Caco-2 (cell line): ENCODE results near the gene ZNF862. TPM values are rescaled to one million over a fixed set of nuclear protein-coding genes. Genes with fewer than 3 reads are reported as not detected.

Experiments used
- BruUV-seq: library from RNA; stranded (reverse); fragments of 400-500 nt; replicated peaks from 2 replicates; lab custom pipeline; 2021; lab: Mats Ljungman, UMichigan
- CTCF ChIA-PET: fragments of 300-600 bp; sonication (Branson Sonifier 250); formaldehyde crosslinking; loops from one replicate; lab custom pipeline; 2022; ENCODE audit warnings: antibody characterized with exemption; lab: Charles Lee
- POLR2A ChIA-PET: fragments of 300-600 bp; sonication (Branson Sonifier 250); formaldehyde crosslinking; loops from one replicate; lab custom pipeline; 2022; ENCODE audit warnings: antibody characterized with exemption; lab: Charles Lee
- DNase-seq, 2 experiments: peaks; one replicate each; pipeline versions ENCODE4 v3.0.0 to v3.0.0-alpha.2; 2020 to 2022
- H3K27me3 ChIP-seq: replicated peaks from 2 replicates; pipeline ENCODE4 v1.6.0; 2011; ENCODE audit warnings: low read length; ENCODE audit not compliant: control insufficient read depth, insufficient read depth
- H3K36me3 ChIP-seq: 2 replicates; pipeline ENCODE4 v1.5.1; 2011; ENCODE audit warnings: low read length; ENCODE audit not compliant: control insufficient read depth, insufficient read depth
- H3K4me1 ChIP-seq: fragments of 250-450 bp; sonication (Bioruptor Pico); 2 replicates; pipeline ENCODE4 v1.5.1; 2020; ENCODE audit warnings: mild to moderate bottlenecking
- H3K4me3 ChIP-seq: 2 replicates; pipeline ENCODE4 v1.5.1; 2011; ENCODE audit warnings: low read depth, mild to moderate bottlenecking, control low read depth, low read length
- H3K9me3 ChIP-seq: fragments of 250-450 bp; sonication (Bioruptor Pico); 2 replicates; pipeline ENCODE4 v1.5.1; 2020; ENCODE audit warnings: mild to moderate bottlenecking, moderate library complexity
- H3K27ac Mint-ChIP-seq: one replicate; pipeline ENCODE4 v1.8.0; 2022; ENCODE audit warnings: mixed read lengths; ENCODE audit not compliant: unreplicated experiment
- H3K27me3 Mint-ChIP-seq: one replicate; pipeline ENCODE4 v1.8.0; 2022; ENCODE audit warnings: mixed read lengths; ENCODE audit not compliant: insufficient read depth, unreplicated experiment
- H3K36me3 Mint-ChIP-seq: one replicate; pipeline ENCODE4 v1.8.0; 2022; ENCODE audit warnings: mild to moderate bottlenecking, mixed read lengths; ENCODE audit not compliant: insufficient read depth, unreplicated experiment
- H3K4me1 Mint-ChIP-seq: one replicate; pipeline ENCODE4 v1.8.0; 2022; ENCODE audit warnings: low read depth, mixed read lengths; ENCODE audit not compliant: unreplicated experiment
- H3K4me3 Mint-ChIP-seq: one replicate; pipeline ENCODE4 v1.8.0; 2022; ENCODE audit warnings: mild to moderate bottlenecking, moderate library complexity, mixed read lengths; ENCODE audit not compliant: unreplicated experiment
- H3K9me3 Mint-ChIP-seq: one replicate; pipeline ENCODE4 v1.8.0; 2022; ENCODE audit warnings: mixed read lengths; ENCODE audit not compliant: unreplicated experiment
- CTCF ChIP-seq, 2 experiments: fragments of 200-600 bp in 1 of 2; IDR thresholded peaks; 1 replicate in 1 of 2; 2 replicates in 1 of 2; pipeline versions ENCODE4 v1.5.1 to v1.8.0; 2011 to 2022; ENCODE audit warnings: antibody characterized with exemption in 1 of 2, control low read depth in 1 of 2, inconsistent platforms in 1 of 2, low read depth in 1 of 2, low read length in 1 of 2, mild to moderate bottlenecking in 1 of 2, moderate library complexity in 1 of 2; ENCODE audit not compliant: insufficient read depth in 1 of 2, severe bottlenecking in 1 of 2, unreplicated experiment in 1 of 2
- intact Hi-C: fragments of 100-400 bp; cut with micrococcal nuclease; formaldehyde crosslinking; loops from one replicate; pipeline ENCODE4 v1.10.0; 2022; ENCODE audit not compliant: unreplicated experiment
- total RNA-seq: library from RNA; stranded (reverse); gene quantifications from 2 replicates; pipeline ENCODE4 v1.2.3, GENCODE V29; 2022

Gene ZNF862
- total RNA-seq, 1 experiment from 2014 or later = 3.5 TPM

- no peaks in the 10 kb centered on the region for H3K36me3 ChIP-seq
- no peak for DNase-seq
- H3K9me3 ChIP-seq = no peaks in the 10 kb centered on the region
- no TSS peak for BruUV-seq
- H3K27me3 ChIP-seq = no peaks in the 10 kb centered on the region
- peaks cover 8% of the 10 kb centered on the region for H3K27me3 Mint-ChIP-seq
- no peak overlapping the region for H3K4me3 ChIP-seq
- H3K36me3 Mint-ChIP-seq = no peaks in the 10 kb centered on the region
- intact Hi-C loops = no loop called here
- H3K4me1 ChIP-seq = no peaks in the 10 kb centered on the region; the same call in 1 of the 2 replicates
- ChIA-PET CTCF (no interaction called here), POLR2A (no interaction called here)
- H3K4me1 Mint-ChIP-seq = no peaks in the 10 kb centered on the region
- no peak overlapping the region for H3K4me3 Mint-ChIP-seq
- no peak for TF ChIP-seq CTCF (IDR thresholded peaks at IDR 0.05; ENCODE audit: insufficient read depth in 1 of 2, low read depth in 1 of 2, low read length in 1 of 2, severe bottlenecking in 1 of 2, unreplicated experiment in 1 of 2)
- no peaks in the 10 kb centered on the region for H3K9me3 Mint-ChIP-seq
- H3K27ac Mint-ChIP-seq = no peak overlapping the region
Measured at GRCh38 chr7:149844445-149844844, 6.3 kb downstream of the ZNF862 start.

- no peaks in the 10 kb centered on the region for H3K36me3 ChIP-seq
- H3K36me3 Mint-ChIP-seq = no peaks in the 10 kb centered on the region
- no peak overlapping the region for H3K4me3 ChIP-seq
- peaks cover 14% of the 10 kb centered on the region for H3K27me3 Mint-ChIP-seq
- no peak for DNase-seq
- intact Hi-C loops = no loop called here
- no peaks in the 10 kb centered on the region for H3K9me3 Mint-ChIP-seq
- no peaks in the 10 kb centered on the region for H3K9me3 ChIP-seq
- no peak overlapping the region for H3K27ac Mint-ChIP-seq
- no peaks in the 10 kb centered on the region for H3K27me3 ChIP-seq
- TF ChIP-seq CTCF (IDR thresholded peaks at IDR 0.05; ENCODE audit: insufficient read depth in 1 of 2, low read depth in 1 of 2, low read length in 1 of 2, severe bottlenecking in 1 of 2, unreplicated experiment in 1 of 2) = no peak
- no peaks in the 10 kb centered on the region for H3K4me1 Mint-ChIP-seq
- ChIA-PET POLR2A (no interaction called here), CTCF (interaction anchor here (0.6 kb wide), 1 partner anchor 14 kb away, joined by 4 read pairs; no protein-coding TSS in a partner anchor)
- no TSS peak for BruUV-seq
- H3K4me1 ChIP-seq = no peaks in the 10 kb centered on the region
- no peak overlapping the region for H3K4me3 Mint-ChIP-seq
Measured at GRCh38 chr7:149845257-149845980, 7.2 kb downstream of the ZNF862 start.

GRCh38 chr7:149846021-149846420, 7.8 kb downstream of the ZNF862 start:
- ChIA-PET CTCF (no interaction called here), POLR2A (no interaction called here)
- intact Hi-C loops = no loop called here
- no peaks in the 10 kb centered on the region for H3K9me3 Mint-ChIP-seq
- H3K27me3 ChIP-seq = no peaks in the 10 kb centered on the region
- H3K27me3 Mint-ChIP-seq = peaks cover 19% of the 10 kb centered on the region
- no peaks in the 10 kb centered on the region for H3K9me3 ChIP-seq
- no peak overlapping the region for H3K4me3 Mint-ChIP-seq
- H3K4me3 ChIP-seq = no peak overlapping the region
- BruUV-seq = no TSS peak
- H3K4me1 ChIP-seq = no peaks in the 10 kb centered on the region
- H3K4me1 Mint-ChIP-seq = no peaks in the 10 kb centered on the region
- H3K36me3 ChIP-seq = no peaks in the 10 kb centered on the region
- H3K27ac Mint-ChIP-seq = no peak overlapping the region
- DNase-seq = no peak
- no peak for TF ChIP-seq CTCF (IDR thresholded peaks at IDR 0.05; ENCODE audit: insufficient read depth in 1 of 2, low read depth in 1 of 2, low read length in 1 of 2, severe bottlenecking in 1 of 2, unreplicated experiment in 1 of 2)
- H3K36me3 Mint-ChIP-seq = no peaks in the 10 kb centered on the region
